ENCODE data around the gene MATN3. TPM values are rescaled to one million over a fixed set of nuclear protein-coding genes. Genes with fewer than 3 reads are reported as not detected.

Gene MATN3
- not detected for total RNA-seq
- polyA plus RNA-seq = not detected
- 0 to 0.09 (median 0) reads per million in 6 experiments for total RNA-seq

- no peaks in the 10 kb centered on the region for H3K36me3 Mint-ChIP-seq
- peaks cover 15 to 63% (median 49%) of the 10 kb centered on the region in 5 donors for H3K27me3 Mint-ChIP-seq
- H3K4me1 Mint-ChIP-seq = peaks cover 6 to 13% (median 10%) of the 10 kb centered on the region in 4 donors
- peaks cover 0 to 2% (median 0%) of the 10 kb centered on the region in 9 donors for H3K9me3 Mint-ChIP-seq
- DNase-seq = peak in 3 of 10 donors; percentile 6 to 12 (median 11)
- peak within 1 kb of the TSS; percentile 60 to 86 (median 80) for H3K4me3 Mint-ChIP-seq
- peak; percentile 59 to 68 for ATAC-seq
- peak within 1 kb of the TSS in 2 of 10 donors; percentile 5 to 76 for H3K27ac Mint-ChIP-seq
- POLR2A ChIA-PET = no interaction called here
Observed at GRCh38 chr2:20012282-20013125, at the start of gene MATN3. MATN3 (minus strand) TSS chr2:20012668; CDS start chr2:20012631, 37 bp downstream.

GRCh38 chr2:20061940-20062339 lies 49.5 kb upstream of the MATN3 start:
- H3K36me3 Mint-ChIP-seq = no peaks in the 10 kb centered on the region
- H3K4me3 Mint-ChIP-seq = no peak overlapping the region
- POLR2A ChIA-PET = no interaction called here
- no peak overlapping the region for H3K27ac Mint-ChIP-seq
- H3K27me3 Mint-ChIP-seq = peaks cover 0 to 26% (median 4%) of the 10 kb centered on the region in 5 donors
- peaks cover 0 to 2% (median under 1%) of the 10 kb centered on the region in 4 donors for H3K4me1 Mint-ChIP-seq
- DNase-seq (no peak), ATAC-seq (no peak)
- H3K9me3 Mint-ChIP-seq = no peaks in the 10 kb centered on the region

GRCh38 chr2:20061476-20061875 lies 49.0 kb upstream of the MATN3 start:
- H3K36me3 Mint-ChIP-seq = no peaks in the 10 kb centered on the region
- POLR2A ChIA-PET = no interaction called here

GRCh38 chr2:20060106-20060505 lies 47.6 kb upstream of the MATN3 start:
- POLR2A ChIA-PET = no interaction called here
- Mint-ChIP-seq H3K4me1 (peaks cover 0 to 2% (median under 1%) of the 10 kb centered on the region in 4 donors), H3K36me3 (no peaks in the 10 kb centered on the region), H3K27me3 (peaks cover 2 to 44% (median 8%) of the 10 kb centered on the region in 5 donors), H3K9me3 (no peaks in the 10 kb centered on the region), H3K27ac (no peak overlapping the region), H3K4me3 (no peak overlapping the region)
- ATAC-seq = no peak
- DNase-seq = no peak

More at GRCh38 chr2:20061476-20061875, 49.0 kb upstream of the MATN3 start:
- Mint-ChIP-seq H3K4me3 (no peak overlapping the region), H3K9me3 (no peaks in the 10 kb centered on the region), H3K4me1 (peaks cover 0 to 2% (median under 1%) of the 10 kb centered on the region in 4 donors), H3K27me3 (peaks cover 0 to 31% (median 8%) of the 10 kb centered on the region in 5 donors), H3K27ac (no peak overlapping the region)
- ATAC-seq (no peak), DNase-seq (no peak)

- H3K9me3 Mint-ChIP-seq = no peaks in the 10 kb centered on the region
- POLR2A ChIA-PET = no interaction called here
- no peaks in the 10 kb centered on the region for H3K4me1 Mint-ChIP-seq
- no peak for DNase-seq
- peaks cover 3 to 48% (median 16%) of the 10 kb centered on the region in 5 donors for H3K27me3 Mint-ChIP-seq
- no peak overlapping the region for H3K27ac Mint-ChIP-seq
- no peak overlapping the region for H3K4me3 Mint-ChIP-seq
- no peak for ATAC-seq
- no peaks in the 10 kb centered on the region for H3K36me3 Mint-ChIP-seq
Observed at GRCh38 chr2:20057268-20057667, 44.8 kb upstream of the MATN3 start.

GRCh38 chr2:20054931-20055330 lies 42.5 kb upstream of the MATN3 start:
- Mint-ChIP-seq H3K27ac (no peak overlapping the region), H3K27me3 (peaks cover 3 to 37% (median 16%) of the 10 kb centered on the region in 5 donors), H3K4me3 (no peak overlapping the region), H3K4me1 (peaks cover 7 to 9% (median 7%) of the 10 kb centered on the region in 4 donors), H3K36me3 (no peaks in the 10 kb centered on the region), H3K9me3 (no peaks in the 10 kb centered on the region)
- DNase-seq (no peak), ATAC-seq (no peak)
- POLR2A ChIA-PET = no interaction called here

- POLR2A ChIA-PET = no interaction called here
Observed at GRCh38 chr2:20054119-20054518, 41.7 kb upstream of the MATN3 start.

GRCh38 chr2:20052861-20053281 lies 40.4 kb upstream of the MATN3 start:
- ATAC-seq = no peak
- no peaks in the 10 kb centered on the region for H3K36me3 Mint-ChIP-seq
- DNase-seq = no peak
- peaks cover 3 to 33% (median 16%) of the 10 kb centered on the region in 5 donors for H3K27me3 Mint-ChIP-seq
- H3K4me1 Mint-ChIP-seq = peaks cover 23 to 29% (median 28%) of the 10 kb centered on the region in 4 donors
- no peak overlapping the region for H3K4me3 Mint-ChIP-seq
- POLR2A ChIA-PET = interaction anchor here (0.5 to 0.9 kb wide), 3 partner anchors 63 to 720 kb away, joined by 3 to 4 read pairs (median 3); partner anchors contain the start of gene WDR35
- H3K27ac Mint-ChIP-seq = no peak overlapping the region
- no peaks in the 10 kb centered on the region for H3K9me3 Mint-ChIP-seq

More at GRCh38 chr2:20054119-20054518, 41.7 kb upstream of the MATN3 start:
- no peaks in the 10 kb centered on the region for H3K36me3 Mint-ChIP-seq
- ATAC-seq (no peak), DNase-seq (no peak)
- peaks cover 3 to 37% (median 16%) of the 10 kb centered on the region in 5 donors for H3K27me3 Mint-ChIP-seq
- H3K4me3 Mint-ChIP-seq = no peak overlapping the region
- no peaks in the 10 kb centered on the region for H3K9me3 Mint-ChIP-seq
- H3K27ac Mint-ChIP-seq = no peak overlapping the region
- peaks cover 15 to 17% (median 16%) of the 10 kb centered on the region in 4 donors for H3K4me1 Mint-ChIP-seq

GRCh38 chr2:20052229-20052851 lies 39.9 kb upstream of the MATN3 start:
- H3K27me3 Mint-ChIP-seq = peaks cover 3 to 27% (median 16%) of the 10 kb centered on the region in 5 donors
- no peak overlapping the region for H3K4me3 Mint-ChIP-seq
- ATAC-seq = no peak
- peaks cover 24 to 33% (median 31%) of the 10 kb centered on the region in 4 donors for H3K4me1 Mint-ChIP-seq
- POLR2A ChIA-PET = interaction anchor here (0.5 to 2.1 kb wide), 5 partner anchors 13 to 297 kb away, joined by 3 to 5 read pairs (median 3); partner anchors contain the start of genes TTC32 and WDR35
- no peak overlapping the region for H3K27ac Mint-ChIP-seq
- peak in 1 of 10 donors; percentile 3 for DNase-seq
- peaks cover 0 to 3% (median 2%) of the 10 kb centered on the region in 3 donors for H3K36me3 Mint-ChIP-seq
- no peaks in the 10 kb centered on the region for H3K9me3 Mint-ChIP-seq

- Mint-ChIP-seq H3K27ac (no peak within 1 kb of the TSS), H3K4me3 (no peak within 1 kb of the TSS), H3K9me3 (no peaks in the 10 kb centered on the region), H3K36me3 (peaks cover 0 to 3% (median 2%) of the 10 kb centered on the region in 3 donors), H3K27me3 (peaks cover 3 to 21% (median 13%) of the 10 kb centered on the region in 5 donors), H3K4me1 (peaks cover 24 to 34% (median 34%) of the 10 kb centered on the region in 4 donors)
- DNase-seq = peak; percentile 94 to 100 (median 98)
- POLR2A ChIA-PET = interaction anchor here (0.6 to 2.1 kb wide), 8 partner anchors 12 to 704 kb away, joined by 3 to 5 read pairs (median 3); partner anchors contain the start of genes HS1BP3, TTC32 and WDR35
- peak; percentile 93 to 96 for ATAC-seq
Observed at GRCh38 chr2:20051532-20052228, 39.2 kb upstream of the MATN3 start, which contains the start of gene LAPTM4A. LAPTM4A (minus strand) TSS chr2:20051628; CDS start chr2:20051520, 108 bp downstream.

- Mint-ChIP-seq H3K4me1 (peaks cover 24 to 36% (median 34%) of the 10 kb centered on the region in 4 donors), H3K36me3 (peaks cover 0 to 3% (median 2%) of the 10 kb centered on the region in 3 donors), H3K27ac (no peak overlapping the region), H3K27me3 (peaks cover 2 to 13% (median 12%) of the 10 kb centered on the region in 5 donors), H3K4me3 (no peak overlapping the region), H3K9me3 (no peaks in the 10 kb centered on the region)
- POLR2A ChIA-PET = interaction anchor here (0.7 to 2.1 kb wide), 5 partner anchors 11 to 703 kb away, joined by 3 to 5 read pairs (median 3); partner anchors contain the start of gene HS1BP3
- DNase-seq = peak in 2 of 10 donors; percentile 1 to 14
- ATAC-seq = peak; percentile 21 to 31
Observed at GRCh38 chr2:20050646-20051531, 38.4 kb upstream of the MATN3 start.
